Measurements from ENCODE around the gene ARMH1.
"Not testable (repeated sequence)": the region's sequence is repeated elsewhere in the genome, so short reads cannot be mapped to it uniquely, and the experiment has no call there.

ARMH1 gene

GRCh38 chr1:44694863-44695478 is 20.5 kb downstream of the ARMH1 start:
- no peak for DNase-seq (ENCODE audit: low read depth in 2 of 2)

- DNase-seq (ENCODE audit: low read depth in 2 of 2), result no peak
These were observed 21.2 kb downstream of the ARMH1 start for GRCh38 chr1:44695671-44696070.

GRCh38 chr1:44696101-44696500 is 21.6 kb downstream of the ARMH1 start:
- DNase-seq (ENCODE audit: low read depth in 2 of 2), result no peak

GRCh38 chr1:44696789-44697345 is 22.4 kb downstream of the ARMH1 start:
- DNase-seq (ENCODE audit: low read depth in 2 of 2), result no peak

GRCh38 chr1:44698138-44698537 is 23.6 kb downstream of the ARMH1 start:
- DNase-seq (ENCODE audit: low read depth in 2 of 2), result no peak

- not testable (repeated sequence) for DNase-seq (ENCODE audit: low read depth in 2 of 2)
These were observed 24.9 kb downstream of the ARMH1 start for GRCh38 chr1:44699375-44699774.

GRCh38 chr1:44700573-44700972 is 26.1 kb downstream of the ARMH1 start:
- DNase-seq (ENCODE audit: low read depth in 2 of 2), result no peak

GRCh38 chr1:44701141-44701573 is 26.6 kb downstream of the ARMH1 start:
- DNase-seq (ENCODE audit: low read depth in 2 of 2), result no peak

- no peak for DNase-seq (ENCODE audit: low read depth in 2 of 2)
These were observed 31.0 kb downstream of the ARMH1 start for GRCh38 chr1:44705470-44705869.

- DNase-seq (ENCODE audit: low read depth in 2 of 2), result no peak
These were observed 31.4 kb downstream of the ARMH1 start for GRCh38 chr1:44705938-44706337.

- no peak for DNase-seq (ENCODE audit: low read depth in 2 of 2)
These were observed 32.8 kb downstream of the ARMH1 start for GRCh38 chr1:44707112-44707881.

- DNase-seq (ENCODE audit: low read depth in 2 of 2), result no peak
These were observed 33.7 kb downstream of the ARMH1 start for GRCh38 chr1:44707959-44708831.

GRCh38 chr1:44713321-44713781 is 38.8 kb downstream of the ARMH1 start:
- no peak for DNase-seq (ENCODE audit: low read depth in 2 of 2)

GRCh38 chr1:44714532-44714931 is 40.0 kb downstream of the ARMH1 start:
- DNase-seq (ENCODE audit: low read depth in 2 of 2), result no peak

- DNase-seq (ENCODE audit: low read depth in 2 of 2), result peak in 1 of 2 experiments; percentile 54
These were observed 40.5 kb downstream of the ARMH1 start for GRCh38 chr1:44714944-44715571.

- no peak for DNase-seq (ENCODE audit: low read depth in 2 of 2)
These were observed 42.6 kb downstream of the ARMH1 start for GRCh38 chr1:44717156-44717555.

GRCh38 chr1:44717653-44718052 is 43.1 kb downstream of the ARMH1 start:
- DNase-seq (ENCODE audit: low read depth in 2 of 2), result no peak

GRCh38 chr1:44718091-44718490 is 43.6 kb downstream of the ARMH1 start:
- DNase-seq (ENCODE audit: low read depth in 2 of 2), result no peak

GRCh38 chr1:44719318-44719717 is 44.8 kb downstream of the ARMH1 start:
- no peak for DNase-seq (ENCODE audit: low read depth in 2 of 2)

GRCh38 chr1:44720281-44720680 is 45.8 kb downstream of the ARMH1 start:
- no peak for DNase-seq (ENCODE audit: low read depth in 2 of 2)
